H1 (cell line): ENCODE data around the gene ANKIB1. TPM values are rescaled to one million over a fixed set of nuclear protein-coding genes. Genes with fewer than 3 reads are reported as not detected.
A peak's percentile ranks its signal among the peaks of the same experiment; 100 is the strongest.

ENCODE experiments used
- CTCF ChIA-PET: fragments of 300-600 bp; sonication (Branson Sonifier 250); formaldehyde crosslinking; loops from one replicate; lab custom pipeline; 2021; ENCODE audit not compliant: partially characterized antibody; lab: Charles Lee
- POLR2A ChIA-PET: fragments of 300-600 bp; sonication (Branson Sonifier 250); formaldehyde crosslinking; loops from one replicate; lab custom pipeline; 2021; ENCODE audit warnings: inconsistent platforms; ENCODE audit not compliant: partially characterized antibody; lab: Charles Lee
- DNase-seq, 2 experiments: peaks; one replicate each; pipeline versions ENCODE4 v3.0.0 to v3.0.0-alpha.2; 2010 to 2022; ENCODE audit warnings: low spot score in 2 of 2, low read depth in 1 of 2, mixed read lengths in 1 of 2
- FAIRE-seq: peaks from 2 replicates; lab custom pipeline; 2011; peaks lifted over from hg19 to GRCh38; lab: Jason Lieb, UNC
- H2AFZ ChIP-seq: 2 replicates; pipeline ENCODE4 v1.8.1; 2012; ENCODE audit warnings: low read length, inconsistent platforms
- H2AK5ac ChIP-seq: 2 replicates; pipeline ENCODE4 v1.6.1; 2013; ENCODE audit warnings: low read depth, low read length
- H2BK120ac ChIP-seq: replicated peaks from 2 replicates; pipeline ENCODE3; 2013; ENCODE audit warnings: low read depth, low read length, inconsistent platforms
- H2BK12ac ChIP-seq: 2 replicates; pipeline ENCODE4 v1.6.1; 2013; ENCODE audit warnings: low read depth, low read length
- H2BK15ac ChIP-seq: 2 replicates; pipeline ENCODE4 v1.6.1; 2013; ENCODE audit warnings: low read length
- H2BK20ac ChIP-seq: 2 replicates; pipeline ENCODE4 v1.6.1; 2013; ENCODE audit warnings: low read length
- H2BK5ac ChIP-seq: 2 replicates; pipeline ENCODE4 v1.6.1; 2013; ENCODE audit warnings: low read depth, low read length
- H3K14ac ChIP-seq: 2 replicates; pipeline ENCODE4 v1.6.1; 2013; ENCODE audit warnings: inconsistent platforms; ENCODE audit not compliant: insufficient read length
- H3K18ac ChIP-seq: 2 replicates; pipeline ENCODE4 v1.6.1; 2013; ENCODE audit warnings: low read length; ENCODE audit errors: extremely low read depth
- H3K23ac ChIP-seq: 2 replicates; pipeline ENCODE4 v1.6.1; 2013; ENCODE audit warnings: inconsistent platforms; ENCODE audit not compliant: insufficient read length
- H3K23me2 ChIP-seq: 2 replicates; pipeline ENCODE4 v1.6.1; 2013; ENCODE audit warnings: low read depth, low read length
- H3K27ac ChIP-seq: 2 replicates; pipeline ENCODE4 v1.6.1; 2011; ENCODE audit warnings: low read depth, low read length, inconsistent platforms
- H3K27me3 ChIP-seq, 4 experiments: replicated peaks in 1 of 4; 1 replicate in 1 of 4; 2 replicates in 3 of 4; pipeline versions ENCODE4 v1.6.1 to v1.8.1; 2011 to 2013; ENCODE audit warnings: low read length in 3 of 4, mild to moderate bottlenecking in 3 of 4, inconsistent platforms in 2 of 4, mixed read lengths in 2 of 4, moderate library complexity in 1 of 4; ENCODE audit not compliant: control insufficient read depth in 3 of 4, insufficient read depth in 3 of 4; ENCODE audit errors: extremely low read depth in 1 of 4
- H3K36me3 ChIP-seq, 4 experiments: 2 replicates each; pipeline versions ENCODE4 v1.6.1 to v1.8.1; 2011 to 2013; ENCODE audit warnings: mild to moderate bottlenecking in 4 of 4, low read length in 3 of 4, moderate library complexity in 2 of 4, control low read depth in 1 of 4, inconsistent platforms in 1 of 4; ENCODE audit not compliant: insufficient read depth in 4 of 4, control insufficient read depth in 2 of 4
- H3K4ac ChIP-seq: replicated peaks from 2 replicates; pipeline ENCODE3; 2013; ENCODE audit warnings: low read length, low read depth, mixed read lengths, inconsistent platforms; ENCODE audit not compliant: insufficient read length
- H3K4me1 ChIP-seq, 4 experiments: replicated peaks in 1 of 4; 1 replicate in 1 of 4; 2 replicates in 3 of 4; pipeline versions ENCODE4 v1.6.1 to v1.8.1; 2011 to 2013; ENCODE audit warnings: low read length in 3 of 4, inconsistent platforms in 2 of 4, mixed read lengths in 1 of 4; ENCODE audit not compliant: insufficient read depth in 4 of 4, control insufficient read depth in 3 of 4
- H3K4me2 ChIP-seq, 2 experiments: 2 replicates each; pipeline versions ENCODE4 v1.6.1 to v1.8.1; 2011 to 2013; ENCODE audit warnings: low read depth in 2 of 2, low read length in 2 of 2, control low read depth in 1 of 2, inconsistent platforms in 1 of 2, mild to moderate bottlenecking in 1 of 2; ENCODE audit not compliant: insufficient read depth in 1 of 2
- H3K4me3 ChIP-seq, 4 experiments: fragments of 200-600, 300-600 bp in 1 of 4; sonication (generic), shearing (Covaris generic), sonication (Bioruptor Twin) in 1 of 4; 2 replicates each; pipeline versions ENCODE4 v1.5.1 to v1.8.1; 2011 to 2016; ENCODE audit warnings: low read length in 4 of 4, low read depth in 3 of 4, control low read depth in 2 of 4, inconsistent platforms in 2 of 4, mild to moderate bottlenecking in 2 of 4, mixed read lengths in 1 of 4, moderate library complexity in 1 of 4; ENCODE audit not compliant: insufficient read depth in 2 of 4; ENCODE audit errors: extremely low read depth in 1 of 4
- H3K56ac ChIP-seq: replicated peaks from 2 replicates; pipeline ENCODE3; 2013; ENCODE audit warnings: low read depth, mild to moderate bottlenecking, mixed read lengths, low read length, inconsistent platforms; ENCODE audit not compliant: insufficient read length
- H3K79me1 ChIP-seq: 2 replicates; pipeline ENCODE4 v1.6.1; 2013; ENCODE audit warnings: low read depth, low read length, control low read depth
- H3K79me2 ChIP-seq, 2 experiments: 2 replicates each; pipeline versions ENCODE4 v1.6.1 to v1.8.1; 2012 to 2013; ENCODE audit warnings: low read length in 2 of 2, mild to moderate bottlenecking in 2 of 2, inconsistent platforms in 1 of 2; ENCODE audit not compliant: insufficient read depth in 2 of 2, control insufficient read depth in 1 of 2
- H3K9ac ChIP-seq, 4 experiments: replicated peaks in 1 of 4; 1 replicate in 1 of 4; 2 replicates in 3 of 4; pipeline versions ENCODE4 v1.6.1 to v1.8.1; 2011 to 2013; ENCODE audit warnings: low read depth in 3 of 4, low read length in 3 of 4, control low read depth in 2 of 4, mild to moderate bottlenecking in 2 of 4, moderate library complexity in 2 of 4, inconsistent platforms in 1 of 4; ENCODE audit errors: extremely low read depth in 1 of 4
- H3K9me3 ChIP-seq, 2 experiments: 2 replicates each; pipeline versions ENCODE4 v1.6.1 to v1.8.1; 2012 to 2013; ENCODE audit warnings: mild to moderate bottlenecking in 2 of 2, moderate library complexity in 2 of 2, control low read depth in 1 of 2, inconsistent platforms in 1 of 2, low read depth in 1 of 2, low read length in 1 of 2, mixed read lengths in 1 of 2; ENCODE audit not compliant: insufficient read depth in 2 of 2
- H4K20me1 ChIP-seq, 2 experiments: replicated peaks in 1 of 2; 2 replicates each; pipeline versions ENCODE3 to v1.8.1; 2011 to 2013; ENCODE audit warnings: inconsistent platforms in 2 of 2, low read length in 2 of 2, mild to moderate bottlenecking in 1 of 2; ENCODE audit not compliant: insufficient read depth in 2 of 2, control insufficient read depth in 1 of 2
- H4K5ac ChIP-seq: 2 replicates; pipeline ENCODE4 v1.6.1; 2013; ENCODE audit warnings: low read length, low read depth, mixed read lengths, inconsistent platforms; ENCODE audit not compliant: insufficient read length
- H4K8ac ChIP-seq: 2 replicates; pipeline ENCODE4 v1.8.0; 2013; ENCODE audit warnings: mild to moderate bottlenecking, moderate library complexity, low read length, inconsistent platforms; ENCODE audit not compliant: insufficient read depth; ENCODE audit errors: extremely low read depth
- H4K91ac ChIP-seq: replicated peaks from 2 replicates; pipeline ENCODE3; 2013; ENCODE audit warnings: low read length, mixed read lengths, inconsistent platforms; ENCODE audit not compliant: insufficient read length
- CEBPB ChIP-seq: IDR thresholded peaks from 2 replicates; pipeline ENCODE4 v1.6.1; 2012; ENCODE audit warnings: low read depth, low read length
- CTBP2 ChIP-seq: IDR thresholded peaks from 2 replicates; pipeline ENCODE4 v1.7.0; 2011; ENCODE audit warnings: borderline replicate concordance, mild to moderate bottlenecking, moderate library complexity, mixed read lengths, low read length; ENCODE audit not compliant: insufficient read depth, insufficient read length
- PHF8 ChIP-seq: fragments of 200-600 bp; sonication (generic); conservative IDR thresholded peaks from 2 replicates; pipeline ENCODE4 v1.7.1; 2012; ENCODE audit warnings: low read depth, mild to moderate bottlenecking, inconsistent platforms, low read length, moderate library complexity
- SIN3A ChIP-seq, 2 experiments: IDR thresholded peaks in 1 of 2; conservative IDR thresholded peaks in 1 of 2; 2 replicates each; pipeline ENCODE4 v1.6.1; 2011 to 2012; ENCODE audit warnings: low read length in 2 of 2, improper control_type of control experiment in 1 of 2, low read depth in 1 of 2, mild to moderate bottlenecking in 1 of 2
- SP1 ChIP-seq: IDR thresholded peaks from 2 replicates; pipeline ENCODE4 v1.6.1; 2011; ENCODE audit warnings: low read depth, low read length
- SP2 ChIP-seq: IDR thresholded peaks from 2 replicates; pipeline ENCODE4 v1.6.1; 2012; ENCODE audit warnings: mild to moderate bottlenecking, low read length, inconsistent platforms
- TAF1 ChIP-seq: IDR thresholded peaks from 2 replicates; pipeline ENCODE4 v1.6.1; 2011; ENCODE audit warnings: mild to moderate bottlenecking, low read depth, low read length
- WGBS, 2 experiments: shearing (Covaris generic) in 1 of 2; methylation state at CpG; one replicate each; pipeline versions ENCODE4 v1.1.6 to v1.1.7; 2013 to 2015; ENCODE audit warnings: low lambda C conversion rate in 2 of 2, mixed read lengths in 2 of 2, inconsistent platforms in 1 of 2, low coverage in 1 of 2, missing lambda C conversion rate in 1 of 2; ENCODE audit not compliant: insufficient replicate concordance in 2 of 2, insufficient coverage in 1 of 2, insufficient read length in 1 of 2; ENCODE audit errors: extremely low coverage in 1 of 2, missing lambda C conversion rate in 1 of 2; 5-methylcytosine and 5-hydroxymethylcytosine counted together
- polyA plus RNA-seq, 7 experiments: library from polyadenylated mRNA; depleted of rRNA in 3 of 7; stranded (reverse) in 5 of 7; unstranded in 2 of 7; fragments of >200 nt in 5 of 7; fragments of 200-250 nt in 2 of 7; gene quantifications; 1 replicate in 5 of 7; 2 replicates in 1 of 7; 4 replicates in 1 of 7; pipeline versions ENCODE4 v1.2.1 to v1.2.3, GENCODE V29; 2011 to 2013; ENCODE audit warnings: missing spikeins in 2 of 7, mixed read lengths in 2 of 7
- total RNA-seq: library from RNA; stranded (reverse); fragmentation: NEBNext Ultra II Directional; extraction: Animal tissue kit (Norgen Biotek cat#: 25700); gene quantifications from 2 replicates; pipeline ENCODE4 v1.2.1, GENCODE V29; 2021
- TF ChIP-seq, protein P1 (sequence below): IDR thresholded peaks from 2 replicates; pipeline ENCODE4 v1.6.1; 2012; ENCODE audit warnings: inconsistent platforms
- TF ChIP-seq, protein P2 (sequence below): IDR thresholded peaks from 2 replicates; pipeline ENCODE4 v1.6.1; 2011; ENCODE audit warnings: low read depth, mild to moderate bottlenecking, low read length; ENCODE audit not compliant: insufficient read depth

ANKIB1 gene
- total and polyA plus RNA-seq, 2 of the 8 experiments (the other 6 are each of a cell fraction or from before 2014, with no cell fraction given) = 19.2 to 43.0 TPM

DNA sequence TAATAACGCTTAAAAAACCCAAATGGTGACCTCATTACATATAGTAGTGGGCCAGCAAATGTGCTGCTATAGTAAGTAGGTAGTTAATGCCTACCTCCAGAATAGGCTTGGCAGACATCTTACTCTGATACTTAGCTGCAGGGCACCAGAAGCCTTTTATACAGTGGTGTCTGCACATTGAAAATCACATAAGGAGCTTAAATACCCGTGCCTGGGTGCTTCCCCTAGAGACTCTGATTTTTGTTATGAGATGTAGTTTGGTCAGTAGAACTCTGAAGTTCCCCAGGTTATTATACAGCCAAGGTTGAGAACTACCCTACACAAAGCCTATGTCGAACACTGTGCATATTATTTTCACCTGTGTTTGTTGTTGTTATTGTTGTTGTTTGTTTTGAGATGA, 47.2 kb downstream of the ANKIB1 start:
- Histone ChIP-seq H4K5ac (no peak overlapping the region), H3K14ac (no peak overlapping the region), H3K9ac (no peak overlapping the region), H3K9me3 (no peaks in the 10 kb centered on the region), H3K27me3 (no peaks in the 10 kb centered on the region), H3K4me3 (no peak overlapping the region), H3K4ac (no peak overlapping the region), H2BK20ac (no peak overlapping the region), H3K18ac (no peak overlapping the region), H3K23ac (no peak overlapping the region), H3K4me2 (no peak overlapping the region), H2BK12ac (no peak overlapping the region), H3K23me2 (no peaks in the 10 kb centered on the region; the same call in 1 of the 2 replicates), H2BK120ac (no peak overlapping the region), H2BK5ac (no peak overlapping the region), H3K79me2 (peaks cover 0 to 50% of the 10 kb centered on the region in 2 experiments; a peak in 2 of 4 replicates), H3K27ac (no peak overlapping the region), H3K36me3 (peaks cover 0 to 3% (median 0%) of the 10 kb centered on the region in 4 experiments; a peak in 1 of 8 replicates), H4K20me1 (peaks cover 0 to 2% of the 10 kb centered on the region in 2 experiments), H4K8ac (no peak overlapping the region), H2AFZ (no peak overlapping the region), H2AK5ac (no peak overlapping the region), H3K4me1 (peaks cover 0 to 3% (median 0%) of the 10 kb centered on the region in 4 experiments; a peak in 1 of 7 replicates), H4K91ac (no peak overlapping the region), H2BK15ac (no peak overlapping the region), H3K56ac (no peak overlapping the region), H3K79me1 (no peaks in the 10 kb centered on the region)
- TF ChIP-seq CEBPB = no peak
- TF ChIP-seq, protein P1, sequence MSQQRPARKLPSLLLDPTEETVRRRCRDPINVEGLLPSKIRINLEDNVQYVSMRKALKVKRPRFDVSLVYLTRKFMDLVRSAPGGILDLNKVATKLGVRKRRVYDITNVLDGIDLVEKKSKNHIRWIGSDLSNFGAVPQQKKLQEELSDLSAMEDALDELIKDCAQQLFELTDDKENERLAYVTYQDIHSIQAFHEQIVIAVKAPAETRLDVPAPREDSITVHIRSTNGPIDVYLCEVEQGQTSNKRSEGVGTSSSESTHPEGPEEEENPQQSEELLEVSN = no peak
- no peak for TF ChIP-seq CTBP2
- TF ChIP-seq SP1 = no peak
- TF ChIP-seq TAF1 = no peak
- TF ChIP-seq, protein P2, sequence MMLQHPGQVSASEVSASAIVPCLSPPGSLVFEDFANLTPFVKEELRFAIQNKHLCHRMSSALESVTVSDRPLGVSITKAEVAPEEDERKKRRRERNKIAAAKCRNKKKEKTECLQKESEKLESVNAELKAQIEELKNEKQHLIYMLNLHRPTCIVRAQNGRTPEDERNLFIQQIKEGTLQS = no peak
- TF ChIP-seq PHF8 = no peak
- TF ChIP-seq SP2 = no peak
- TF ChIP-seq SIN3A (conservative IDR thresholded peaks at IDR 0.05 in 1 of 2, IDR thresholded peaks at IDR 0.05 in 1 of 2; ENCODE audit: low read depth in 1 of 2, low read length in 2 of 2) = no peak
- WGBS, 2 experiments = 79% methylated on average over 3 of the region's 3 CpGs; no CpG with 5 or more reads in 1 of the 2 experiments
- CTCF ChIA-PET = interaction anchor here (1.3 to 1.7 kb wide), 4 partner anchors 10 to 46 kb away, joined by 3 to 5 read pairs (median 4); no protein-coding TSS in a partner anchor
- POLR2A ChIA-PET = interaction anchor here (1.0 kb wide), 1 partner anchor 13 kb away, joined by 5 read pairs; no protein-coding TSS in a partner anchor
- FAIRE-seq (peak; percentile 36), DNase-seq (no peak)
